Stimulated activated CD4-positive, alpha-beta T cell treated with anti-CD3 and anti-CD28 coated beads, TNF-alpha, amount 100 ng/mL, for 48 hours (primary cell): Measurements from ENCODE around the gene PCSK4.
A peak's percentile ranks its signal among the peaks of the same experiment; 100 is the strongest.
"Not testable (repeated sequence)": the region's sequence is repeated elsewhere in the genome, so short reads cannot be mapped to it uniquely, and the experiment has no call there.

Experiments
- DNase-seq, 3 donors: peaks; one replicate each; pipeline ENCODE4 v3.0.0-alpha.2; 2020; ENCODE audit warnings: low read depth in 3 of 3

The PCSK4 gene

GRCh38 chr19:1522061-1522460, 31.9 kb upstream of the PCSK4 start:
- DNase-seq = no peak

DNA sequence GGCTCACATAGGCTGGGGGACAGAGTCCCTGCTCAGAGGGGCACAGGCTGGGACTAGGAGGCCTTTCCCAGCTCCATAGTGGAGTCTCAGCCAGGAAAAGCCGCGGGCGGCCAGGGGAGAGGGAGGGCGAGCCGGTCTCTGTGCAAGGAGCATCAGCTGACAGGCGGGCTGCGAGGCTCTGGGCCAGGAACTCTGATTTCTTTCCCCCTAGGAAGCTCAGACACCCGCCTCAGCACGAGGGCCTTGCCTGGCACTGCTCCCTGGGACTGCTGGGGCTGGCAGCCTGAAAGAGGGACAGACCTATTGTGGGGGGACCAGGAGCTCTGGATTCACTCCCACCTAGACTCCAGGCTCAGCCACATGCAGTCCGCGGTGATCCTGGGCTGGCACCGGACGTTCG, 31.5 kb upstream of the PCSK4 start:
- no peak for DNase-seq

- DNase-seq = no peak
Measured at GRCh38 chr19:1520203-1520780, 30.1 kb upstream of the PCSK4 start.

DNA sequence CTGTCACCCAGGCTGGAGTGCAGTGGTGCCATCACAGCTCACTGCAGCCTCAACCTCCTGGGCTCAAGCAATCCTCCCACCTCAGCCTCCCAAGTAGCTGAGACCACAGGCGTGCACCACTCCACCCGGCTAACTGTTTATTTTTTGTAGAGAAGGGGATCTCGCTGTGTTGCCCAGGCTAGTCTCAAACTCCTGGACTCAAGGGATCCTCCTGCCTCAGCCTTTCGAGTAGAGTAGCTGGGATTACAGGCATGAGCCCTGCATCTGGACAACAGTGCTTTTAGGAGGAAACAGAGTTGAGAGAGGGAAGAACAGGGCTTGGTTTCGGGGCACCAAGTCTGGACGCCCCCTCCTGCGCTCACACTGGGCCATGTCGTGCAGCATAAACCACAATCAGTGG, 29.7 kb upstream of the PCSK4 start:
- not testable (repeated sequence) for DNase-seq

- DNase-seq = no peak
Measured at GRCh38 chr19:1518471-1518870, 28.3 kb upstream of the PCSK4 start.

GRCh38 chr19:1516395-1516753, 26.2 kb upstream of the PCSK4 start:
- no peak for DNase-seq

DNA sequence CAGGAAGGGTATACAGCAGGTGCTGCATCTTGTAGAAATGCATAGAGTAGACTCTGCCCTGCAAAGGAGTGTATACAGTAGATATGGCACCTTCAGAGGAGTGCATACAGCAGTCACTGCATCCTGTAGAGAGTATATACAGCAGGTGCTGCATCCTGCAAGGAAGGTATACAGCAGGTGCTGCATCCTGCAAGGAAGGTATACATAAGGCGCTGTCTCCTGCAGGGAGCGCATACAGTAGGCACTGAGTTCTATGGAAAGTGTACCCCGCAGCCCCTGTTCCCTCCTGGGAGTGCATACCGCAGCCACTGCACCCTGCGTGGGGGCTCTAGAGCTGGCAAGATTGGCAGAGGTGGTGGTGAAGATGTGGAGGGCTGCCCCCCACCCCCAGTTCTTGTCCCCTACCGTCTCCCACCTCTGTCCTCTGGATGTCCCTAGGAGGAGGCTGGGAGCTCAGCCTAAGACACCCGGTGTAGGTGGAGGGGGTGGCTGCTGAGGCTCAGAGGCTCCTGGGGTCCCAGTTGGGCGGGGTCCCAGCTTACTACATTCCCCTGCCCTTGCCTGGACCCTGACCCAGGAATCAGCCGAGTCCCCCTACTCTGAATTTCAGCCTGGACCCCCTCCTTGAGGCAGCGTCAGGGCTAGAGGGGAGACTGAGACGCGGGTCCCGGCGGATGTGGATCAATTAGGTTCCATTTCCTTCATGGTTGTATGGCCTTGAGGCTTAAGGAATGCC, 25.0 kb upstream of the PCSK4 start:
- no peak for DNase-seq

- DNase-seq = no peak
Measured at GRCh38 chr19:1514295-1514661, 24.1 kb upstream of the PCSK4 start.

- peak; percentile 54 to 78 (median 55) for DNase-seq
Measured at GRCh38 chr19:1513499-1514294, 23.5 kb upstream of the PCSK4 start.

GRCh38 chr19:1512671-1513498, 22.7 kb upstream of the PCSK4 start, which contains the start of gene ADAMTSL5:
Gene ADAMTSL5, minus strand, starts transcription at chr19:1513019. Its CDS starts 2,076 bp downstream, at chr19:1510943.
- peak; percentile 52 to 77 (median 54) for DNase-seq

DNA sequence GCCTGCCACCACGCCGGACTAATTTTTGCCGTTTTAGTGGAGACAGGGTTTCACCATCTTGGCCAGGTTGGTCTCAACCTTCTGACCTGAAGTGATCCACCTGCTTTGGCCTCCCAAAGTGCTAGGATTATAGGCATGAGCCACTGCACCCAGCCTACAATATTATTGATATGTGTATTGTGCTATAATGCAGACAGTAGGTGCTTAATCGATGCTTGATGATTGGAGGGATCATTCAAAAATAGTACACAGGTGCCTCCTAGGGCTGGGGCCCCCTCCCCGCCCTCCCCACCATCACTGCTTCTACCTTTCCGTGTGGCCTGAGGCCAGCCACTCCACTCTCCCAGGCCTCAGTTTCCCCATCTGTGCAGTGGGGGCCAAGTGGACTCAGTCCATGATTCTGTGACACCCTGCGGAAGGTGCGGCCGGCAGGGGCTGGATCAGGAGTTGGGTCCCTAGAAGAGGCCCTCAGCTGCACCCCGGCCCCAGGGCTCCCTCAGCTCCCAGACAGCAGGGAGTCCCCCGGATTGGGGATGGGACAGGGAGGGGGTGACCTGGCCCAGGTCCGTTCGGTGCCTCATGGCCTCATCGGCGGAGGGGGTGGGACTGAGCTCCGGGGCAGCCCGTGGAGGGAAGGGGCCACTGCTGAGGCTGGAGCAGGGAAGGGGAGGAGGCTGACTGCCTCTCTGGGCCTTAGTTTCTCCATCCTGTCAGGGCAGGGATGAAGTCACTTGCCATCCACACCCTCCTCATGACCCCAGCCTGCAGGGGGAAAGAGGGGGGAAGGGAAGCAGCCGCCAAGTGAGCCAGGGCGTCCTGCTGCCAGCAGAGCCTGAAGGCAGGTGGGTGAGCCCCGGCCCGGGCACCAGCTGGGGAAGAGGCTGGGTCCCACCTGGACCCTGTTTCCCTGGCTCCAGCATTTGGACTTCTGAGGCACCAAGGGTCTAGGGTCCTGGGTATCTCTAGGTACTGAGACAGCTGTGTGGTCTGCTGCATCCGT, 21.5 kb upstream of the PCSK4 start:
- no peak for DNase-seq

DNA sequence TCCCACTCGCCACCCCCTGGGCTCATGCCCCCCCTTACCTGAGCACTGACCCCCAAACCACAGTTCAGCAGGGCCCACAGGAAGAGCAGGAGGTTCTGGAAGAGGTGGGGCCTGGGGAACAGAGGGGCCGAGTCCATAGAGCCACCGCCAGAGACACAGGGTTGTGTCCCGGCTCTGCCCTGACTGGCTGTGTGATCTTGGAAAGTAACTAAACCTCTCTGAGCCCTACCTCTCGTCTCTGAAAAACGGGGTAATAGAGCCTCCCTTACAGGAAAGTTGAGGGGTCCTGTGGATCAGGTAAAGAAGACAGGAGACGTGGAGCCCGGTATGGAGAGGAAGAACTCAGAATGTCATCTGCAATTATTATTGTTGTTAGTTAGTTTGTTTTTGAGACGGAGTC, 20.7 kb upstream of the PCSK4 start:
- DNase-seq = no peak

DNA sequence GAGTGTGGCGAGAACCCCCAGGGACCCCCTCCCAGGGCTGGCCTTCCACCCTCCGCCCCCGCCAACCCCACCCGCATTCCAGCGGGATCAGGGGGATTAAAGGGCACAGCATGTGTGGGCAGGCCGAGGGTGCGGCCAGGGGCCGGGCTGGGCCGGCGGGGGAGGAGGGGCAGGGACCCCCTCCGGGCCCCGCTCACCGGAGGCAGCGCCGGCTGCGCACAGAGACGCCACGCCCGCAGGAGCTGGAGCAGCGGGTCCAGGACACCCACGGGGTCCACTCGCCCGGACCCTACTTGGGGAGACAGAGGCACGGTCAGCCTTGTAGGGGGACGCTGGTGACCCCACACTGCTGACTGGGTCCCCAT, 20.3 kb upstream of the PCSK4 start:
- DNase-seq = no peak

- no peak for DNase-seq
Measured at GRCh38 chr19:1509602-1510441, 19.7 kb upstream of the PCSK4 start.

DNA sequence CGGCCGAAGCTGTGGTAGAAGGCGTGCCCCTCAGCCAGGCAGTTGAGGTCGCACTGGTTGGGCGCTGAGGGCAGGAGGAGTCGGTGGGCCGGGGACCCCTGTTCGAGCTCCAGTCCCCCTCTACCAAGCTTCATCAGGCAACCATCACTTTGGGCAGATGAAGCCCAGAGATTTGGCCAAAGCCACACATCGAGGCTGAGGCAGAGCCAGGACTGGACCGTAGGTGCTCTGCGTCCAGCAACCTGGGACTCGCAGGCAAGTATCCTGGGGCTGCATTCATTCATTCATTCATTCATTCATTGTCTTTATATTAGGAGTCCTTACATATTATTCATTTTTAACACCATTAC, 18.3 kb upstream of the PCSK4 start:
- no peak for DNase-seq

GRCh38 chr19:1507763-1508506, 17.8 kb upstream of the PCSK4 start:
- DNase-seq = peak; percentile 82 to 88 (median 87)

GRCh38 chr19:1507192-1507660, 17.1 kb upstream of the PCSK4 start:
- no peak for DNase-seq

DNA sequence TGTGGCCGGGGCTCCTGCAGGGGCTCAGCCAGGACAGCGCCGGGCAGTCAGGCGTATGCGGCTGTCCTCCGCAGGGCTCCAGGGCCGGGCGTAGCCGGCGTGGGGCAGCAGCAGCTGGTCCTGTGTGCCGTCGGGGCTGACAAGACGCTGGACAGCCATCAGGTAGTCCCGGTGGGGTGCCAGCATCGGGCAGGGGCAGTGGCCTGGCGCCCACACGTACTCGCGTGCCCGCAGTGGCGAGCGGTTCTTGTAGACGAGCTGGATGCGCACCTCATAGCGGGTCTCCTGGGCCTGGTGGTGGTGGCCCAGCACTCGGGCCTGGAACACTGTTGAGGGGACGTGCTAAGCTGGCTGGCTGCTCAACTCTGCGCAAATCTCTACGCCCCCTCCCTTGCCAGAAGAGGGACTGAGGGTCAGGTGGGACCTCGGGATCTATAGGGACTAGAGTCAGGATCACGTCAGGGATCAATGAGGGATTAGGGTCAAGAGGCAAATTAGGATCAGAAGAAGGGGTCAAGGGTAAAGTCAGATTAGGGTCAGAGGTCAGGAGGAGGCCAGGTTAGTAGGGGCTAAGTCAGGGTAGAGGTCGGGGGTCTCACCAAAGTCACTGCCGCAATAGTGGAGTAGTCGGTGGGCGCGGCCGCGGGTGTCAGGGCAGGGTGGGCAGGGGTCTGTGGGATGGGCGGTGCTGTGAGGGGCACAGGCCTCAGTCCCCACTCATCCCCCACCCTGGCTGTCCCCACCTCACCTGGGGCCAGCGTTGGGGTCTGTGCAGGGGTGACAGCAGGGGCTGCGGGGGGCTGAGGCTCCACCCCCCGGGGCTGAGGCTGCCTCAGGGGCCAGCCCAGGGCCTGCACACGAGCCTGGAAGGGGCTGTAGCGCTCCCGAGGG, 16.1 kb upstream of the PCSK4 start:
- DNase-seq = no peak
